ENCODE data around the gene CCNI.
A peak's percentile ranks its signal among the peaks of the same experiment; 100 is the strongest.

CCNI gene

DNA sequence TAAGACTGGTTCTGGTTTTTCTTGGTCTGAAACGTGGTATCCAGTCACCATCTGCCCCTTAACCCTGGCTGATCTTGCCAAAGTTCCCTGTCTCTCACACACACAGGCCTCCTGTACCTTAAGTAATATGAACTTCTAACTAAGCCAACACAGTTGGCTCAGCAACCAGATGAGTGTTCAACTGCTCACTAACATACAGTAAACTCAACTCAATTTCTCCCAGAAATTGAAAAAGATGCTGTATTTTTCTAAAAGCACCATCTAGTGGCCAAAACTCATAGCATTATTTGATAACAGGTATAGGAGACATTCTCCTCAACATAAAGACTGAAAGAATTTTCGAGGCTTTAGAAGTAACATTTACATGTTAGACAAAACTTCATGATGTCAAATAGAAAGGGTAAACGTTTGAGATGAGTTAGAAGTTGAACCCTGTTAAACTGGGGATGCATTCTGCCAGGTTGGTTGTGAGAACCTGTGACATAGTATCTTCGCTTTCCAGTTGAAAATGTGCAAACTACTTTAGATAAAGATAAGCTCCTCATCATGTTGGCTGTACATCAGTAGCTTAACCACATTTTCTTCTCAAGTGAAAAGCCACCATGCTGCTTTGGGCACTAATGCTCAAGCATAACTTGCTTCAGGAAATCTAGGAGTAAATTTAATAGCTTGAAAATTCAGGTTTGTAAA, 31.2 kb downstream of the CCNI start:
- DNase-seq (ENCODE audit: low read depth in 1 of 2, low spot score in 1 of 2): no peak
- Histone ChIP-seq H3K27ac (replicated peaks) (no peak overlapping the region), H3K27me3 (ENCODE audit: insufficient read depth, poor library complexity, severe bottlenecking) (no peaks in the 10 kb centered on the region)

DNA sequence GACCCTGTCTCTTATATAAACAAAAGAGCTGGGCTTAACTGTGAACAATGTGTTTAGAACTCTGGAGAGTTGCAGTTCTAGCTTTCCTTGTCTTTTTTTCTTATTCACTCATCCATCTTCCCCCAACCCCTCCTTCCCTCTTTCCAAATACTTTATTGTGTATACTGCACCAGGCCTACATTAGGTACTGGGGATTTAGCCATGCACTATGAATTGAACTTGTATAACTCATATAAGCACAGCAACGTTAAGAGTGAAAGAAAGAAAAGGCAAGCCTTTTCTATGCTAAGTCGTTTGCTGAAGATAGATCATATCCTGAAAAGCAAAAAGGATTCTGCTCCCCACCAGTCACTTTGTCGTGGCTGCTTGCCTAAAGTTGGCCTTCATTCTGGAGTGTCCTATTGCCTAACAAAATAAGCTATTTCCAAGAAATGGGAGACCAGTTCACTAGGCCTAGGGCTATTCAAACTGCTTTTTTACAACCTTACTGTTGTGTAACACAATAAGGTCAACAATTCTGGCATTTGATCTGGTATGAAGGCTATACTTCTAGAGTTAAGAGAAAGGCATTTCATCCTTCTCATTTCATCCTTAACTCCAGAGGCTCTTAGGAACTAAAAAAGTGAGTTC, 32.2 kb downstream of the CCNI start:
- Histone ChIP-seq H3K4me3 (replicated peaks; ENCODE audit: insufficient read depth, low read length) (no peak overlapping the region), H3K27me3 (ENCODE audit: insufficient read depth, poor library complexity, severe bottlenecking) (no peaks in the 10 kb centered on the region), H3K27ac (replicated peaks) (no peak overlapping the region)
- TF ChIP-seq, protein P1, sequence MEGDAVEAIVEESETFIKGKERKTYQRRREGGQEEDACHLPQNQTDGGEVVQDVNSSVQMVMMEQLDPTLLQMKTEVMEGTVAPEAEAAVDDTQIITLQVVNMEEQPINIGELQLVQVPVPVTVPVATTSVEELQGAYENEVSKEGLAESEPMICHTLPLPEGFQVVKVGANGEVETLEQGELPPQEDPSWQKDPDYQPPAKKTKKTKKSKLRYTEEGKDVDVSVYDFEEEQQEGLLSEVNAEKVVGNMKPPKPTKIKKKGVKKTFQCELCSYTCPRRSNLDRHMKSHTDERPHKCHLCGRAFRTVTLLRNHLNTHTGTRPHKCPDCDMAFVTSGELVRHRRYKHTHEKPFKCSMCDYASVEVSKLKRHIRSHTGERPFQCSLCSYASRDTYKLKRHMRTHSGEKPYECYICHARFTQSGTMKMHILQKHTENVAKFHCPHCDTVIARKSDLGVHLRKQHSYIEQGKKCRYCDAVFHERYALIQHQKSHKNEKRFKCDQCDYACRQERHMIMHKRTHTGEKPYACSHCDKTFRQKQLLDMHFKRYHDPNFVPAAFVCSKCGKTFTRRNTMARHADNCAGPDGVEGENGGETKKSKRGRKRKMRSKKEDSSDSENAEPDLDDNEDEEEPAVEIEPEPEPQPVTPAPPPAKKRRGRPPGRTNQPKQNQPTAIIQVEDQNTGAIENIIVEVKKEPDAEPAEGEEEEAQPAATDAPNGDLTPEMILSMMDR (IDR thresholded peaks at IDR 0.05; ENCODE audit: insufficient read depth, low read length): no peak
- TF ChIP-seq, protein P2, sequence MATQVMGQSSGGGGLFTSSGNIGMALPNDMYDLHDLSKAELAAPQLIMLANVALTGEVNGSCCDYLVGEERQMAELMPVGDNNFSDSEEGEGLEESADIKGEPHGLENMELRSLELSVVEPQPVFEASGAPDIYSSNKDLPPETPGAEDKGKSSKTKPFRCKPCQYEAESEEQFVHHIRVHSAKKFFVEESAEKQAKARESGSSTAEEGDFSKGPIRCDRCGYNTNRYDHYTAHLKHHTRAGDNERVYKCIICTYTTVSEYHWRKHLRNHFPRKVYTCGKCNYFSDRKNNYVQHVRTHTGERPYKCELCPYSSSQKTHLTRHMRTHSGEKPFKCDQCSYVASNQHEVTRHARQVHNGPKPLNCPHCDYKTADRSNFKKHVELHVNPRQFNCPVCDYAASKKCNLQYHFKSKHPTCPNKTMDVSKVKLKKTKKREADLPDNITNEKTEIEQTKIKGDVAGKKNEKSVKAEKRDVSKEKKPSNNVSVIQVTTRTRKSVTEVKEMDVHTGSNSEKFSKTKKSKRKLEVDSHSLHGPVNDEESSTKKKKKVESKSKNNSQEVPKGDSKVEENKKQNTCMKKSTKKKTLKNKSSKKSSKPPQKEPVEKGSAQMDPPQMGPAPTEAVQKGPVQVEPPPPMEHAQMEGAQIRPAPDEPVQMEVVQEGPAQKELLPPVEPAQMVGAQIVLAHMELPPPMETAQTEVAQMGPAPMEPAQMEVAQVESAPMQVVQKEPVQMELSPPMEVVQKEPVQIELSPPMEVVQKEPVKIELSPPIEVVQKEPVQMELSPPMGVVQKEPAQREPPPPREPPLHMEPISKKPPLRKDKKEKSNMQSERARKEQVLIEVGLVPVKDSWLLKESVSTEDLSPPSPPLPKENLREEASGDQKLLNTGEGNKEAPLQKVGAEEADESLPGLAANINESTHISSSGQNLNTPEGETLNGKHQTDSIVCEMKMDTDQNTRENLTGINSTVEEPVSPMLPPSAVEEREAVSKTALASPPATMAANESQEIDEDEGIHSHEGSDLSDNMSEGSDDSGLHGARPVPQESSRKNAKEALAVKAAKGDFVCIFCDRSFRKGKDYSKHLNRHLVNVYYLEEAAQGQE (IDR thresholded peaks at IDR 0.05; ENCODE audit: insufficient replicate concordance, low read depth): no peak
- TF ChIP-seq SPI1 (IDR thresholded peaks at IDR 0.05; ENCODE audit: borderline replicate concordance, low read depth) (no peak), GABPA (IDR thresholded peaks at IDR 0.05; ENCODE audit: low read depth) (no peak), POLR2AphosphoS5 (IDR thresholded peaks at IDR 0.05; ENCODE audit: low read depth) (no peak)
- no peak for DNase-seq (ENCODE audit: low read depth in 1 of 2, low spot score in 1 of 2)

More for the DNA sequence above, 31.2 kb downstream of the CCNI start:
- no peak for TF ChIP-seq GABPA (IDR thresholded peaks at IDR 0.05; ENCODE audit: low read depth)
- TF ChIP-seq POLR2AphosphoS5 (IDR thresholded peaks at IDR 0.05; ENCODE audit: low read depth): no peak
- TF ChIP-seq, protein P1 (IDR thresholded peaks at IDR 0.05; ENCODE audit: insufficient read depth, low read length): peak; percentile 45
- H3K4me3 ChIP-seq (replicated peaks; ENCODE audit: insufficient read depth, low read length): no peak overlapping the region

DNA sequence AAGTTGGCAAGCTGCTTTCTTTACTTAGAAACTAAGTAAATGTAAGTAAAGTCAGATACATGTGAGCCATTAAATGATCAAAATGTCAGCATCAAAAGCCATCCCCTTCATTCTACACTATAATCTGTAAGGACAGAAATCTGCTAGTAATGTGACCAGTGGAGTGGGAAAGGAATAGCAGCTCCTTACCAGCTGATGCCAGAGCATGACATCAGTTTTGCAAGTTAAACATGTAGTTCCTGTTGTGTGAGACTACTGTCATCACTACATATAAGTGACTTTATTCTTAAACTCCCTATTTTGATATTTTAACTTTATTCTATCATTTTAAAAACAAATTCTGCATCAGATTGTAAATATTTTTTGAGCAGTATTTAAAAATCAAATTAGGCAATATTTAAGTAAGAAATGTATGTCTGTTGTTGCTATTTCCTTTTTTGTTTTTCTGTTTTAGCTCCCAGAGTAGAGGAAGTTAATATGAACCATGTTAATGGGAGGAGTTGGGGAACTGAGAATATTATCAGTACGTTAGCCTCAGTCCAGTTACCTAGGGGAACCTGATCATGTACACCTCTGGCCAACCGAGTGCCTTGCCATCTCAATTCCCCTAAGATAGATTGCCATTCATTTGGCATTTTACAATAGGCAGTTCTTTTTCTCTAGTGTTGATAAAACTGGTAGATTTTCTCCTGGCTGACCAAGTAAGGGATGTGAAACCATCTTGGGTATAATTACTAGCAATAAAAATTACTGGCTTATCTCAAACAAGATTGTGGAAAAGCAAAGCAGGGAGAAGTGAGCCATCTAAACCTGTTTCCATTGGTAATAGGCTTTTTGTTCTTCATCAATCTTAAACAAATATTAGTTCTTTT, 34.7 kb downstream of the CCNI start:
- Histone ChIP-seq H3K4me3 (replicated peaks; ENCODE audit: insufficient read depth, low read length) (no peak overlapping the region), H3K27ac (replicated peaks) (peak overlapping the region; percentile 20), H3K27me3 (ENCODE audit: insufficient read depth, poor library complexity, severe bottlenecking) (no peaks in the 10 kb centered on the region)
- DNase-seq (ENCODE audit: low read depth in 1 of 2, low spot score in 1 of 2): peak in 1 of 2 experiments; percentile 31
- TF ChIP-seq, protein P1 (IDR thresholded peaks at IDR 0.05; ENCODE audit: insufficient read depth, low read length): no peak
- TF ChIP-seq SPI1 (IDR thresholded peaks at IDR 0.05; ENCODE audit: borderline replicate concordance, low read depth) (no peak), GABPA (IDR thresholded peaks at IDR 0.05; ENCODE audit: low read depth) (no peak), POLR2AphosphoS5 (IDR thresholded peaks at IDR 0.05; ENCODE audit: low read depth) (no peak)
- TF ChIP-seq, protein P2 (IDR thresholded peaks at IDR 0.05; ENCODE audit: insufficient replicate concordance, low read depth): no peak
